GM10266 (cell line): ENCODE measurements around the gene MYOCOS.

Experiments
- DNase-seq: peaks from one replicate; pipeline ENCODE4 v3.0.0; 2012; ENCODE audit errors: extremely low spot score
- CTCF ChIP-seq: IDR thresholded peaks from 2 replicates; pipeline ENCODE4 v1.5.1; 2012; ENCODE audit warnings: mild to moderate bottlenecking, low read depth; ENCODE audit not compliant: control insufficient read depth, insufficient read depth; ENCODE audit errors: missing control alignments

The MYOCOS gene

GRCh38 chr1:171622152-171622462 lies at the start of gene MYOCOS:
Gene MYOCOS, plus strand, starts transcription at chr1:171622243. Its CDS starts 1,641 bp downstream, at chr1:171623884.
- no peak for TF ChIP-seq CTCF
- no peak for DNase-seq

GRCh38 chr1:171576144-171576543 lies 45.9 kb upstream of the MYOCOS start:
- DNase-seq: no peak
- no peak for TF ChIP-seq CTCF

GRCh38 chr1:171581226-171581625 lies 40.8 kb upstream of the MYOCOS start:
- no peak for DNase-seq
- TF ChIP-seq CTCF: no peak

GRCh38 chr1:171581766-171582165 lies 40.3 kb upstream of the MYOCOS start:
- DNase-seq: no peak
- TF ChIP-seq CTCF: no peak

- TF ChIP-seq CTCF: no peak
- DNase-seq: no peak
These were observed 39.5 kb upstream of the MYOCOS start for GRCh38 chr1:171582589-171582988.

GRCh38 chr1:171583591-171584201 lies 38.3 kb upstream of the MYOCOS start:
- no peak for TF ChIP-seq CTCF
- no peak for DNase-seq

GRCh38 chr1:171585715-171586114 lies 36.3 kb upstream of the MYOCOS start:
- TF ChIP-seq CTCF: no peak
- no peak for DNase-seq
